ENCODE measurements around the gene ICE1. TPM values are rescaled to one million over a fixed set of nuclear protein-coding genes. Genes with fewer than 3 reads are reported as not detected.

ICE1 gene
- total RNA-seq, 1 experiment from 2014 or later = 48.9 TPM

DNA sequence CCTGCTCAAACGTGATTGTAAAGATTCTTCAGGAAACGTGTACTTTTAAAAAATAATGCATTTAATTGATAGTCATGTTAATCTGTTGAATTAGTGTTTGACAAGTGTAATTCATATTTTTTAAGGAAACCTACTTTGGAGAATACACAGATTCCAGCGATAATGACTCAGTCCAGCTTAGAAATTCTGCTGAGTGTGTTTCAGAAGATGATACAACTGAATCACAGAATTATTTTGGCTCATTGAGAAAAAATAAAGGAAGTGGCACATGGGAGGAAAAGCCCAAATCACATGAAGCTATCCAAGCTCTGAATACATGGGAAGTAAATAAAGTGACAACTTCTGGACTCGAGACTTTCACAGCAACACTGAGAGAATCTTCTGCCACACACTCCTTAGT is 37.8 kb downstream of the ICE1 start (continued):
- TF ChIP-seq, protein P1, sequence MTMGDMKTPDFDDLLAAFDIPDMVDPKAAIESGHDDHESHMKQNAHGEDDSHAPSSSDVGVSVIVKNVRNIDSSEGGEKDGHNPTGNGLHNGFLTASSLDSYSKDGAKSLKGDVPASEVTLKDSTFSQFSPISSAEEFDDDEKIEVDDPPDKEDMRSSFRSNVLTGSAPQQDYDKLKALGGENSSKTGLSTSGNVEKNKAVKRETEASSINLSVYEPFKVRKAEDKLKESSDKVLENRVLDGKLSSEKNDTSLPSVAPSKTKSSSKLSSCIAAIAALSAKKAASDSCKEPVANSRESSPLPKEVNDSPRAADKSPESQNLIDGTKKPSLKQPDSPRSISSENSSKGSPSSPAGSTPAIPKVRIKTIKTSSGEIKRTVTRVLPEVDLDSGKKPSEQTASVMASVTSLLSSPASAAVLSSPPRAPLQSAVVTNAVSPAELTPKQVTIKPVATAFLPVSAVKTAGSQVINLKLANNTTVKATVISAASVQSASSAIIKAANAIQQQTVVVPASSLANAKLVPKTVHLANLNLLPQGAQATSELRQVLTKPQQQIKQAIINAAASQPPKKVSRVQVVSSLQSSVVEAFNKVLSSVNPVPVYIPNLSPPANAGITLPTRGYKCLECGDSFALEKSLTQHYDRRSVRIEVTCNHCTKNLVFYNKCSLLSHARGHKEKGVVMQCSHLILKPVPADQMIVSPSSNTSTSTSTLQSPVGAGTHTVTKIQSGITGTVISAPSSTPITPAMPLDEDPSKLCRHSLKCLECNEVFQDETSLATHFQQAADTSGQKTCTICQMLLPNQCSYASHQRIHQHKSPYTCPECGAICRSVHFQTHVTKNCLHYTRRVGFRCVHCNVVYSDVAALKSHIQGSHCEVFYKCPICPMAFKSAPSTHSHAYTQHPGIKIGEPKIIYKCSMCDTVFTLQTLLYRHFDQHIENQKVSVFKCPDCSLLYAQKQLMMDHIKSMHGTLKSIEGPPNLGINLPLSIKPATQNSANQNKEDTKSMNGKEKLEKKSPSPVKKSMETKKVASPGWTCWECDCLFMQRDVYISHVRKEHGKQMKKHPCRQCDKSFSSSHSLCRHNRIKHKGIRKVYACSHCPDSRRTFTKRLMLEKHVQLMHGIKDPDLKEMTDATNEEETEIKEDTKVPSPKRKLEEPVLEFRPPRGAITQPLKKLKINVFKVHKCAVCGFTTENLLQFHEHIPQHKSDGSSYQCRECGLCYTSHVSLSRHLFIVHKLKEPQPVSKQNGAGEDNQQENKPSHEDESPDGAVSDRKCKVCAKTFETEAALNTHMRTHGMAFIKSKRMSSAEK (CRISPR knock-in tag; IDR thresholded peaks at IDR 0.05; ENCODE audit: borderline replicate concordance) = no peak
- no peak for TF ChIP-seq IRF2 (CRISPR knock-in tag; IDR thresholded peaks at IDR 0.05; ENCODE audit: borderline replicate concordance, low read depth)
- TF ChIP-seq, protein P2, sequence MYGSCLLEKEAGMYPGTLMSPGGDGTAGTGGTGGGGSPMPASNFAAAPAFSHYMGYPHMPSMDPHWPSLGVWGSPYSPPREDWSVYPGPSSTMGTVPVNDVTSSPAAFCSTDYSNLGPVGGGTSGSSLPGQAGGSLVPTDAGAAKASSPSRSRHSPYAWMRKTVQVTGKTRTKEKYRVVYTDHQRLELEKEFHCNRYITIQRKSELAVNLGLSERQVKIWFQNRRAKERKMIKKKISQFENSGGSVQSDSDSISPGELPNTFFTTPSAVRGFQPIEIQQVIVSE (CRISPR knock-in tag; IDR thresholded peaks at IDR 0.05; ENCODE audit: borderline replicate concordance) = no peak
- TF ChIP-seq, protein P3, sequence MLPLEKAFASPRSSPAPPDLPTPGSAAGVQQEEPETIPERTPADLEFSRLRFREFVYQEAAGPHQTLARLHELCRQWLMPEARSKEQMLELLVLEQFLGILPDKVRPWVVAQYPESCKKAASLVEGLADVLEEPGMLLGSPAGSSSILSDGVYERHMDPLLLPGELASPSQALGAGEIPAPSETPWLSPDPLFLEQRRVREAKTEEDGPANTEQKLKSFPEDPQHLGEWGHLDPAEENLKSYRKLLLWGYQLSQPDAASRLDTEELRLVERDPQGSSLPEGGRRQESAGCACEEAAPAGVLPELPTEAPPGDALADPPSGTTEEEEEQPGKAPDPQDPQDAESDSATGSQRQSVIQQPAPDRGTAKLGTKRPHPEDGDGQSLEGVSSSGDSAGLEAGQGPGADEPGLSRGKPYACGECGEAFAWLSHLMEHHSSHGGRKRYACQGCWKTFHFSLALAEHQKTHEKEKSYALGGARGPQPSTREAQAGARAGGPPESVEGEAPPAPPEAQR (CRISPR knock-in tag; IDR thresholded peaks at IDR 0.05) = no peak

DNA sequence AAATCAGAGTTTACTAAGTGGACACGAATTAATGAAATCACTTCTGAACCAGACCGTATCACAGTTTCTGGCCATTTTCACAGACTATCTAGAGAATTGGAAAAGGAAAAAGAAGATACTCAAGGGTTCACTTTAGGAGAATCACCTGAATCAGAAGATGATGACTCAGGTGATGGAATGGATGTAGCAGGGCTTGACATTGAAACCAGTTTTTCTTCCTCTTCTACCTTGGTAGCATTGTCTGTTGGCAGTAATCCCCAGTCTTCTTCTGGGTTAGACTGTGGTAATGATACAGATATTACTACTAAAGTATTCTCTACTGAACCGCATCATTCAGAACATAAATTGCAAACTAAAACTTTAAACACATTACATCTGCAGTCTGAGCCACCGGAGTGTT is 38.5 kb downstream of the ICE1 start:
- TF ChIP-seq, protein P4, sequence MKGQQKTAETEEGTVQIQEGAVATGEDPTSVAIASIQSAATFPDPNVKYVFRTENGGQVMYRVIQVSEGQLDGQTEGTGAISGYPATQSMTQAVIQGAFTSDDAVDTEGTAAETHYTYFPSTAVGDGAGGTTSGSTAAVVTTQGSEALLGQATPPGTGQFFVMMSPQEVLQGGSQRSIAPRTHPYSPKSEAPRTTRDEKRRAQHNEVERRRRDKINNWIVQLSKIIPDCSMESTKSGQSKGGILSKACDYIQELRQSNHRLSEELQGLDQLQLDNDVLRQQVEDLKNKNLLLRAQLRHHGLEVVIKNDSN (CRISPR knock-in tag; IDR thresholded peaks at IDR 0.05) = no peak
- TF ChIP-seq, protein P5, sequence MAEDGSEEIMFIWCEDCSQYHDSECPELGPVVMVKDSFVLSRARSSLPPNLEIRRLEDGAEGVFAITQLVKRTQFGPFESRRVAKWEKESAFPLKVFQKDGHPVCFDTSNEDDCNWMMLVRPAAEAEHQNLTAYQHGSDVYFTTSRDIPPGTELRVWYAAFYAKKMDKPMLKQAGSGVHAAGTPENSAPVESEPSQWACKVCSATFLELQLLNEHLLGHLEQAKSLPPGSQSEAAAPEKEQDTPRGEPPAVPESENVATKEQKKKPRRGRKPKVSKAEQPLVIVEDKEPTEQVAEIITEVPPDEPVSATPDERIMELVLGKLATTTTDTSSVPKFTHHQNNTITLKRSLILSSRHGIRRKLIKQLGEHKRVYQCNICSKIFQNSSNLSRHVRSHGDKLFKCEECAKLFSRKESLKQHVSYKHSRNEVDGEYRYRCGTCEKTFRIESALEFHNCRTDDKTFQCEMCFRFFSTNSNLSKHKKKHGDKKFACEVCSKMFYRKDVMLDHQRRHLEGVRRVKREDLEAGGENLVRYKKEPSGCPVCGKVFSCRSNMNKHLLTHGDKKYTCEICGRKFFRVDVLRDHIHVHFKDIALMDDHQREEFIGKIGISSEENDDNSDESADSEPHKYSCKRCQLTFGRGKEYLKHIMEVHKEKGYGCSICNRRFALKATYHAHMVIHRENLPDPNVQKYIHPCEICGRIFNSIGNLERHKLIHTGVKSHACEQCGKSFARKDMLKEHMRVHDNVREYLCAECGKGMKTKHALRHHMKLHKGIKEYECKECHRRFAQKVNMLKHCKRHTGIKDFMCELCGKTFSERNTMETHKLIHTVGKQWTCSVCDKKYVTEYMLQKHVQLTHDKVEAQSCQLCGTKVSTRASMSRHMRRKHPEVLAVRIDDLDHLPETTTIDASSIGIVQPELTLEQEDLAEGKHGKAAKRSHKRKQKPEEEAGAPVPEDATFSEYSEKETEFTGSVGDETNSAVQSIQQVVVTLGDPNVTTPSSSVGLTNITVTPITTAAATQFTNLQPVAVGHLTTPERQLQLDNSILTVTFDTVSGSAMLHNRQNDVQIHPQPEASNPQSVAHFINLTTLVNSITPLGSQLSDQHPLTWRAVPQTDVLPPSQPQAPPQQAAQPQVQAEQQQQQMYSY (CRISPR knock-in tag; IDR thresholded peaks at IDR 0.05) = no peak
- no peak for TF ChIP-seq SP1 (CRISPR knock-in tag; conservative IDR thresholded peaks at IDR 0.05)
- TF ChIP-seq TEAD4 (CRISPR knock-in tag; IDR thresholded peaks at IDR 0.05) = no peak
- no peak for TF ChIP-seq TP53 (CRISPR knock-in tag; IDR thresholded peaks at IDR 0.05)

DNA sequence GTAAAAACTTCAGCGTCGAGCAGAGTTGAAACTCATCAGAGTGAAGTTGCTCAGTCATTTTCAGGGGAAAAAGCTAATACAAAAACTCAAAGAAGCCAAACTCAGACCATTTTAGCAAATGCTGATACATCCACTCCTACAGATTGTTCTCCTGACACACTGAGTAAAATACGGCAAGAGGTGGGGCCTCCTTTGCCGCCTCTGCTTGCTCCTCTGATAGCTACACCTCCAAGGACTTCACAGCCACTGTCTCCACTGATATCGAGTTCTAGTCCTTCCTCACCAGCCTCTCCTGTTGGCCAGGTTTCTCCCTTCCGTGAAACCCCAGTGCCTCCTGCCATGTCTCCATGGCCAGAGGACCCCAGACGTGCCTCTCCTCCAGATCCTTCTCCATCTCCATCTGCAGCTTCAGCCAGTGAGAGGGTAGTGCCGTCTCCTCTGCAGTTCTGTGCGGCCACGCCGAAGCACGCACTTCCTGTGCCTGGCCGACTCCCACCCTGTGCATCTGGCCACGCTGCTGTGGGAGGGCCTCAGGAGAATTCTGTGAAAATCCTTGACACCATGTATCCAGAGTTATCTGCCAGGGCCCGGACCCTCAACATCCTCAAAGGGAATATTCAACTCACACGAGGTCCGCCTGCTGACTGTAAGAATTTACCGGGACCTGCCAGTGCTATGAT is 41.7 kb downstream of the ICE1 start:
- H3K27me3 Mint-ChIP-seq (ENCODE audit: low read depth) = no peaks in the 10 kb centered on the region
- H3K9me3 Mint-ChIP-seq = no peaks in the 10 kb centered on the region
- H3K36me3 Mint-ChIP-seq = peaks cover 63% of the 10 kb centered on the region
- H3K4me1 Mint-ChIP-seq = no peaks in the 10 kb centered on the region
- H3K27ac Mint-ChIP-seq = peak overlapping the region; percentile 50
- ATAC-seq = no peak
- ChIA-PET POLR2A (no interaction called here), CTCF (no interaction called here)
- no peak for DNase-seq (ENCODE audit: low spot score)
- H3K4me3 Mint-ChIP-seq = no peak overlapping the region
- TF ChIP-seq FOXP1 (CRISPR knock-in tag; IDR thresholded peaks at IDR 0.05; ENCODE audit: borderline replicate concordance) (no peak), SMAD3 (CRISPR knock-in tag; IDR thresholded peaks at IDR 0.05; ENCODE audit: borderline replicate concordance) (no peak), ZNF671 (CRISPR knock-in tag; IDR thresholded peaks at IDR 0.05) (no peak), PRRX2 (CRISPR knock-in tag; IDR thresholded peaks at IDR 0.05) (no peak)
- TF ChIP-seq, protein P6, sequence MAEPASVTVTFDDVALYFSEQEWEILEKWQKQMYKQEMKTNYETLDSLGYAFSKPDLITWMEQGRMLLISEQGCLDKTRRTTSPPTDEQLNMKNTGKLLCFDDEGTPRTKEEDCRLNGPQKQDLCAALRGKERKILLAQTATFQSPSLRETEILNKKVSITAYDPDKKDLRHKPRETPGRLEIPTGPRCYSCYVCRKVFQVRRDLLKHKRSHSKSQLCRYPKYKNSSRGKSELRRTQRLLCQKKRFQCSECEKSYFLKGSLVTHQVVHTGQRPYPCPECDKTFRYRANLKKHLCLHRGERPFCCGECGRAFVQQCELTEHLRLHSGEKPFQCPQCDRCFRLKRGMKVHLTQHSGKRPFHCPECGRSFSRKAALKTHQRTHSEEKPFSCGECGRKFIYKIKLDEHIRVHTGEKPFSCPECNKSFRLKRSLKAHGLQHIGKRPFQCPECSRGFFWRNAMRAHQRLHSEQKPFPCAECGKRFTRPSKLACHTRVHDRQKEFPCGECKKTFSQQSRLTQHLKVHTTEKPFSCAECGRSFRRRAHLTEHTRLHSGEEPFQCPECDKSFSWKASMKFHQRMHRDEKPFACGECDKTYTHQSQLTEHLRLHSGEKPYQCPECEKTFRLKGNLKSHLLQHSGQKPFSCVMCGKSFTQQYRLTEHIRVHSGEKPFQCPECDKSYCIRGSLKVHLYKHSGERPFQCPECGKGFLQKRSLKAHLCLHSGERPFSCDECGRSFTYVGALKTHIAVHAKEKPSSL (CRISPR knock-in tag; conservative IDR thresholded peaks at IDR 0.05) = no peak
- TF ChIP-seq, protein P7, sequence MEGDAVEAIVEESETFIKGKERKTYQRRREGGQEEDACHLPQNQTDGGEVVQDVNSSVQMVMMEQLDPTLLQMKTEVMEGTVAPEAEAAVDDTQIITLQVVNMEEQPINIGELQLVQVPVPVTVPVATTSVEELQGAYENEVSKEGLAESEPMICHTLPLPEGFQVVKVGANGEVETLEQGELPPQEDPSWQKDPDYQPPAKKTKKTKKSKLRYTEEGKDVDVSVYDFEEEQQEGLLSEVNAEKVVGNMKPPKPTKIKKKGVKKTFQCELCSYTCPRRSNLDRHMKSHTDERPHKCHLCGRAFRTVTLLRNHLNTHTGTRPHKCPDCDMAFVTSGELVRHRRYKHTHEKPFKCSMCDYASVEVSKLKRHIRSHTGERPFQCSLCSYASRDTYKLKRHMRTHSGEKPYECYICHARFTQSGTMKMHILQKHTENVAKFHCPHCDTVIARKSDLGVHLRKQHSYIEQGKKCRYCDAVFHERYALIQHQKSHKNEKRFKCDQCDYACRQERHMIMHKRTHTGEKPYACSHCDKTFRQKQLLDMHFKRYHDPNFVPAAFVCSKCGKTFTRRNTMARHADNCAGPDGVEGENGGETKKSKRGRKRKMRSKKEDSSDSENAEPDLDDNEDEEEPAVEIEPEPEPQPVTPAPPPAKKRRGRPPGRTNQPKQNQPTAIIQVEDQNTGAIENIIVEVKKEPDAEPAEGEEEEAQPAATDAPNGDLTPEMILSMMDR (IDR thresholded peaks at IDR 0.05) = no peak

More for the DNA sequence above, 38.5 kb downstream of the ICE1 start:
- Mint-ChIP-seq H3K27me3 (ENCODE audit: low read depth) (no peaks in the 10 kb centered on the region), H3K4me3 (no peak overlapping the region), H3K4me1 (no peaks in the 10 kb centered on the region), H3K27ac (no peak overlapping the region), H3K9me3 (no peaks in the 10 kb centered on the region), H3K36me3 (peaks cover 79% of the 10 kb centered on the region)
- ChIA-PET CTCF (no interaction called here), POLR2A (no interaction called here)
- ATAC-seq (no peak), DNase-seq (ENCODE audit: low spot score) (no peak)

Measured in WTC11 (cell line).